SU-DHL-6 (cell line): Measurements from ENCODE around the gene ACVR1B.

Experiments
- CTCF ChIP-seq: fragments of 200-600 bp; sonication (generic); IDR thresholded peaks from one replicate; pipeline ENCODE4 v1.5.1; 2017; ENCODE audit warnings: antibody characterized with exemption, mild to moderate bottlenecking, low read length, moderate library complexity; ENCODE audit not compliant: insufficient read depth, poor library complexity, severe bottlenecking
- EZH2phosphoT487 ChIP-seq: fragments of 200-600 bp; sonication (generic), shearing (Covaris generic); conservative IDR thresholded peaks from 2 replicates; pipeline ENCODE4 v1.6.1; 2018; ENCODE audit warnings: mild to moderate bottlenecking, antibody characterized with exemption, low read length, moderate library complexity, mixed read lengths

GRCh38 chr12:52032804-52033445 is 81.4 kb downstream of the ACVR1B start:
- TF ChIP-seq CTCF (no peak), EZH2phosphoT487 (no peak)
